ENCODE results near the gene SCAPER. TPM values are rescaled to one million over a fixed set of nuclear protein-coding genes. Genes with fewer than 3 reads are reported as not detected.

The SCAPER gene
- total RNA-seq, 1 donor = 8.3 TPM

DNA sequence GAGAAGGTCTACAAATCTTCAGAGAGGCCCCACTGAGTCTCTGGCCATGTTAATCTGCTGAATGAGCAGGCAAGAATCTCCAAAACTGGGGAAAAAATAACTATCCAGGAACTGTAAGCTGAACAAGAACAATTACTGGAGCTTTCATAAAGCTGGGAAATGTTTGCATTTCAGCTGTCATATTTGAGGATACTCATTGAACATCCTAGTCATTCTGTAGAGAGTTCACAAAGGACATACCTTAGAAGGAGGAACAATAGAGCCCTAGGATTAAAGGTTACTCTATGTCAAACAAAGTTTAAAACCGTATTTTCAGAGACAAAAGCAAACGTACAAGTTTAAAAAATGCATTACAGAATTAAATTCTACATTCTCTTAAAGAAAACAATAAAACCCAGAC is 257.5 kb downstream of the SCAPER start:
- TF ChIP-seq, protein P1, sequence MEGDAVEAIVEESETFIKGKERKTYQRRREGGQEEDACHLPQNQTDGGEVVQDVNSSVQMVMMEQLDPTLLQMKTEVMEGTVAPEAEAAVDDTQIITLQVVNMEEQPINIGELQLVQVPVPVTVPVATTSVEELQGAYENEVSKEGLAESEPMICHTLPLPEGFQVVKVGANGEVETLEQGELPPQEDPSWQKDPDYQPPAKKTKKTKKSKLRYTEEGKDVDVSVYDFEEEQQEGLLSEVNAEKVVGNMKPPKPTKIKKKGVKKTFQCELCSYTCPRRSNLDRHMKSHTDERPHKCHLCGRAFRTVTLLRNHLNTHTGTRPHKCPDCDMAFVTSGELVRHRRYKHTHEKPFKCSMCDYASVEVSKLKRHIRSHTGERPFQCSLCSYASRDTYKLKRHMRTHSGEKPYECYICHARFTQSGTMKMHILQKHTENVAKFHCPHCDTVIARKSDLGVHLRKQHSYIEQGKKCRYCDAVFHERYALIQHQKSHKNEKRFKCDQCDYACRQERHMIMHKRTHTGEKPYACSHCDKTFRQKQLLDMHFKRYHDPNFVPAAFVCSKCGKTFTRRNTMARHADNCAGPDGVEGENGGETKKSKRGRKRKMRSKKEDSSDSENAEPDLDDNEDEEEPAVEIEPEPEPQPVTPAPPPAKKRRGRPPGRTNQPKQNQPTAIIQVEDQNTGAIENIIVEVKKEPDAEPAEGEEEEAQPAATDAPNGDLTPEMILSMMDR (IDR thresholded peaks at IDR 0.05; ENCODE audit: extremely low read depth, low read depth, low read length) = no peak
- H3K4me1 ChIP-seq (ENCODE audit: insufficient read depth, low read length) = peaks cover 5% of the 10 kb centered on the region
- DNase-seq (ENCODE audit: insufficient read length, low spot score, missing footprints) = no peak
- no peak overlapping the region for H3K4me2 ChIP-seq (ENCODE audit: insufficient read depth, low read length)
- no peaks in the 10 kb centered on the region for H3K79me2 ChIP-seq (ENCODE audit: insufficient read depth, low read length)
- H3K9me3 ChIP-seq (ENCODE audit: low read depth, low read length) = no peaks in the 10 kb centered on the region
- H3K36me3 ChIP-seq (ENCODE audit: insufficient read depth, low read length) = no peaks in the 10 kb centered on the region
- H2AFZ ChIP-seq (ENCODE audit: low read length) = no peak overlapping the region
- H4K20me1 ChIP-seq (ENCODE audit: insufficient read depth, low read length) = no peaks in the 10 kb centered on the region
- H3K4me3 ChIP-seq (ENCODE audit: insufficient read depth, low read length) = no peak overlapping the region
- H3K27ac ChIP-seq (ENCODE audit: low read depth, low read length) = no peak overlapping the region
- H3K27me3 ChIP-seq (ENCODE audit: insufficient read depth, low read length) = no peaks in the 10 kb centered on the region

DNA sequence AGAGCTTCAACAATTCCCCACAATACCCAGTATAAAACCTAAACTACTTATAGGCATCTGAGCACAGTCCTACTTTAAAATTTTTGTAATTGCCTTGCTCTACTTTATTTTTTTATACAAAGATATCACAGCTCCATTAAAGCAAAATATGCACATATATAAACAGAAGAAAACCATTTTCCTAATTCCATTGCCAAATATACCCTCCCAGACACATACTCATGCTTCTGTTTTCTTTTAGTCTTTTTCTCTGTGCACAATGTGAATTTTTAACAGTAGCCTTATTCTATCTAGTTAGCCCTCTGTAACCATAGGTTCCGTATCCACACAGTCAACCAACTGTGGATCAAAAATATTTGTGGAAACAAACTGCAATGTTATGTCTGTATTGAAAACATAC is 260.5 kb downstream of the SCAPER start:
- no peaks in the 10 kb centered on the region for H3K27me3 ChIP-seq (ENCODE audit: insufficient read depth, low read length)
- peaks cover 5% of the 10 kb centered on the region for H3K4me1 ChIP-seq (ENCODE audit: insufficient read depth, low read length)
- H3K4me3 ChIP-seq (ENCODE audit: insufficient read depth, low read length) = no peak overlapping the region
- H4K20me1 ChIP-seq (ENCODE audit: insufficient read depth, low read length) = no peaks in the 10 kb centered on the region
- no peak overlapping the region for H2AFZ ChIP-seq (ENCODE audit: low read length)
- DNase-seq (ENCODE audit: insufficient read length, low spot score, missing footprints) = no peak
- no peak overlapping the region for H3K4me2 ChIP-seq (ENCODE audit: insufficient read depth, low read length)
- no peaks in the 10 kb centered on the region for H3K9me3 ChIP-seq (ENCODE audit: low read depth, low read length)
- TF ChIP-seq, protein P1 (IDR thresholded peaks at IDR 0.05; ENCODE audit: extremely low read depth, low read depth, low read length) = no peak
- no peaks in the 10 kb centered on the region for H3K36me3 ChIP-seq (ENCODE audit: insufficient read depth, low read length)
- H3K27ac ChIP-seq (ENCODE audit: low read depth, low read length) = no peak overlapping the region
- no peaks in the 10 kb centered on the region for H3K79me2 ChIP-seq (ENCODE audit: insufficient read depth, low read length)

DNA sequence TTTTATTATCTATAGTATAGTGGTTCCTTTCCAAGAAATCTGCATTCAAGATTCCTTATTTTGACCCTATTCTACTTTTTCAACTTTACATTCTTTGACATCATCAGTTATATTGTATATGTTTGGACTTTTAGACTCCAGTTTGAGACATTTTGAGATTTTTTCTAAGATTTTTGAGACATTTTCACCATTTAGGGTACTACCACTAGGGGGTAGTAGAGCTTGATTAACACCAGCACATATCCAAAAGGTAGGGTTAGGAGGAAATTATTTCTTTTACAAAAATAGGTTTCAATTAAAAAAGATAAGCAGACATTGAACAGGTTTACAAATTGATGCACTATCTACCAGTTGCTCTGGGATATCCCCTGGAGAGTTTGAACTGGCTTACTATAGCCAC is 262.5 kb downstream of the SCAPER start:
- H3K27ac ChIP-seq (ENCODE audit: low read depth, low read length) = no peak overlapping the region
- no peak overlapping the region for H3K4me3 ChIP-seq (ENCODE audit: insufficient read depth, low read length)
- no peaks in the 10 kb centered on the region for H3K27me3 ChIP-seq (ENCODE audit: insufficient read depth, low read length)
- no peak overlapping the region for H2AFZ ChIP-seq (ENCODE audit: low read length)
- no peaks in the 10 kb centered on the region for H3K36me3 ChIP-seq (ENCODE audit: insufficient read depth, low read length)
- TF ChIP-seq, protein P1 (IDR thresholded peaks at IDR 0.05; ENCODE audit: extremely low read depth, low read depth, low read length) = peak; percentile 44
- no peak for DNase-seq (ENCODE audit: insufficient read length, low spot score, missing footprints)
- H3K79me2 ChIP-seq (ENCODE audit: insufficient read depth, low read length) = no peaks in the 10 kb centered on the region
- no peaks in the 10 kb centered on the region for H3K9me3 ChIP-seq (ENCODE audit: low read depth, low read length)
- peaks cover 5% of the 10 kb centered on the region for H3K4me1 ChIP-seq (ENCODE audit: insufficient read depth, low read length)
- H3K4me2 ChIP-seq (ENCODE audit: insufficient read depth, low read length) = no peak overlapping the region
- H4K20me1 ChIP-seq (ENCODE audit: insufficient read depth, low read length) = no peaks in the 10 kb centered on the region

DNA sequence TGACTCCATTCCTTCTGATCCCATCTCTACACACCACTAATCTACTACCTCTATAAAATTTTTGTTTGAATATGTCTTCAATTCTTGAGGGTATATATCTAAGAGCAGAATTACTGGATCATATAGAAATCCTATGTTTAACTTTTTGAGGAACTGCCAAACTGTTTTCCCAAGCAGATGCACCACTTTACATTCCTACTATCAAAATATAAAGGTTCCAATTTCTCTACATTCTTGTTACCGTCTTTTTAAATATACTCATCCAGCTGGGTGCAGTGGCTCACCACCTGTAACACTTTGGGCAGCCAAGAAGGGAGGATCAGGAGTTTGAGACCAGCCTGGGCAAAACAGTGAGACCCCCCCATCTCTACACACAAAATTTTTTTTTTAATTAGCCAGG is 268.0 kb downstream of the SCAPER start:
- no peak overlapping the region for H3K4me3 ChIP-seq (ENCODE audit: insufficient read depth, low read length)

More for the DNA sequence above, 268.0 kb downstream of the SCAPER start:
- H3K27ac ChIP-seq (ENCODE audit: low read depth, low read length) = no peak overlapping the region
- TF ChIP-seq, protein P1 (IDR thresholded peaks at IDR 0.05; ENCODE audit: extremely low read depth, low read depth, low read length) = no peak
- H3K27me3 ChIP-seq (ENCODE audit: insufficient read depth, low read length) = no peaks in the 10 kb centered on the region
- no peaks in the 10 kb centered on the region for H3K4me1 ChIP-seq (ENCODE audit: insufficient read depth, low read length)
- H3K4me2 ChIP-seq (ENCODE audit: insufficient read depth, low read length) = no peak overlapping the region
- no peaks in the 10 kb centered on the region for H3K79me2 ChIP-seq (ENCODE audit: insufficient read depth, low read length)
- no peak overlapping the region for H2AFZ ChIP-seq (ENCODE audit: low read length)
- no peaks in the 10 kb centered on the region for H4K20me1 ChIP-seq (ENCODE audit: insufficient read depth, low read length)
- no peaks in the 10 kb centered on the region for H3K9me3 ChIP-seq (ENCODE audit: low read depth, low read length)
- no peaks in the 10 kb centered on the region for H3K36me3 ChIP-seq (ENCODE audit: insufficient read depth, low read length)
- no peak for DNase-seq (ENCODE audit: insufficient read length, low spot score, missing footprints)
